Esophagus muscularis mucosa (tissue), 4 donors: Measurements from ENCODE around the gene PRELID3B. TPM values are rescaled to one million over a fixed set of nuclear protein-coding genes. Genes with fewer than 3 reads are reported as not detected.

ENCODE experiments used
- DNase-seq: peaks from one replicate; pipeline ENCODE4 v3.0.0-alpha.2; 2017; ENCODE audit errors: extremely low spot score
- H3K27ac ChIP-seq, 4 donors: fragments of 200-600 bp; sonication (generic); replicated peaks in 1 of 4; 1 replicate in 3 of 4; 2 replicates in 1 of 4; pipeline ENCODE4 v1.5.1; 2016 to 2019; ENCODE audit warnings: mild to moderate bottlenecking in 1 of 4
- H3K27me3 ChIP-seq, 4 donors: fragments of 200-600 bp; sonication (generic); one replicate each; pipeline versions ENCODE4 v1.5.1 to v1.6.0; 2016 to 2019
- H3K36me3 ChIP-seq, 4 donors: fragments of 200-600 bp; sonication (generic); one replicate each; pipeline ENCODE4 v1.5.1; 2016 to 2019
- H3K4me1 ChIP-seq, 4 donors: fragments of 200-600 bp; sonication (generic); one replicate each; pipeline ENCODE4 v1.5.1; 2016 to 2019
- H3K4me3 ChIP-seq, 4 donors: fragments of 200-600 bp; sonication (generic); 1 replicate in 2 of 4; 2 replicates in 2 of 4; pipeline ENCODE4 v1.5.1; 2016 to 2019; ENCODE audit warnings: mild to moderate bottlenecking in 4 of 4, moderate library complexity in 1 of 4
- H3K9me3 ChIP-seq, 4 donors: fragments of 200-600 bp; sonication (generic); 1 replicate in 3 of 4; 2 replicates in 1 of 4; pipeline ENCODE4 v1.5.1; 2016 to 2019
- CTCF ChIP-seq, 3 experiments: fragments of 200-600 bp in 2 of 3; fragments of 450-650 bp in 1 of 3; sonication (generic) in 2 of 3; IDR thresholded peaks; one replicate each; pipeline ENCODE4 v1.5.1; 2017 to 2019; ENCODE audit warnings: antibody characterized with exemption in 3 of 3, mild to moderate bottlenecking in 2 of 3, moderate library complexity in 1 of 3
- EP300 ChIP-seq: sonication (generic); formaldehyde crosslinking; IDR thresholded peaks from one replicate; pipeline ENCODE4 v1.6.1; 2017; ENCODE audit warnings: antibody characterized with exemption
- POLR2A ChIP-seq: fragments of 450-650 bp; IDR thresholded peaks from one replicate; pipeline ENCODE4 v1.6.1; 2017; ENCODE audit warnings: antibody characterized with exemption, moderate library complexity, mild to moderate bottlenecking, low read depth
- POLR2AphosphoS5 ChIP-seq, 2 donors: sonication (generic); formaldehyde crosslinking; IDR thresholded peaks; one replicate each; pipeline ENCODE4 v1.6.1; 2017; ENCODE audit warnings: antibody characterized with exemption in 2 of 2
- WGBS: methylation state at CpG from one replicate; pipeline ENCODE4 v1.1.5; 2018; 5-methylcytosine and 5-hydroxymethylcytosine counted together
- intact Hi-C: fragments of 100-400 bp; cut with DNase I; formaldehyde crosslinking; loops from one replicate; pipeline ENCODE4 v1.15.1; 2023
- total RNA-seq, 4 donors: library from RNA; depleted of rRNA; stranded (reverse); fragments of >200 nt; gene quantifications; one replicate each; pipeline versions ENCODE4 v1.1.0 to v1.2.1, GENCODE V29; 2016

PRELID3B gene
- total RNA-seq, 4 donors from 2014 or later, result 32.0 to 48.4 (median 36.6) TPM

- Histone ChIP-seq H3K27ac (no peak overlapping the region), H3K27me3 (peaks cover 0 to 24% (median 0%) of the 10 kb centered on the region in 4 donors), H3K4me1 (peaks cover 0 to 12% (median 6%) of the 10 kb centered on the region in 4 donors), H3K9me3 (no peaks in the 10 kb centered on the region), H3K4me3 (no peak overlapping the region), H3K36me3 (no peaks in the 10 kb centered on the region)
- no peak for TF ChIP-seq POLR2A
- TF ChIP-seq CTCF (IDR thresholded peaks at IDR 0.05), result no peak
- TF ChIP-seq POLR2AphosphoS5 (IDR thresholded peaks at IDR 0.05), result no peak
- no peak for TF ChIP-seq EP300
- DNase-seq, result no peak
- intact Hi-C loops, result no loop called here
- 87% methylated on average over 1 of the region's 1 CpG for WGBS
Observed at GRCh38 chr20:59082981-59083380, 40.4 kb upstream of the PRELID3B start.

- no peak for DNase-seq
- H3K9me3 ChIP-seq, result no peaks in the 10 kb centered on the region
- H3K4me3 ChIP-seq, result no peak overlapping the region
- intact Hi-C loops, result no loop called here
- no peaks in the 10 kb centered on the region for H3K36me3 ChIP-seq
- H3K4me1 ChIP-seq, result peaks cover 0 to 12% (median 6%) of the 10 kb centered on the region in 4 donors
- 44% methylated on average over 3 of the region's 3 CpGs for WGBS
- H3K27me3 ChIP-seq, result peaks cover 0 to 25% (median 0%) of the 10 kb centered on the region in 4 donors
- TF ChIP-seq CTCF (IDR thresholded peaks at IDR 0.05), result peak in 2 of 3 experiments; percentile 21 to 34
- no peak for TF ChIP-seq POLR2AphosphoS5 (IDR thresholded peaks at IDR 0.05)
- no peak overlapping the region for H3K27ac ChIP-seq
Observed at GRCh38 chr20:59082077-59082740, 39.6 kb upstream of the PRELID3B start.

- intact Hi-C loops, result no loop called here
Observed at GRCh38 chr20:59081036-59081435, 38.5 kb upstream of the PRELID3B start.

GRCh38 chr20:59078231-59078630, 35.6 kb upstream of the PRELID3B start:
- Histone ChIP-seq H3K27me3 (peaks cover 0 to 41% (median 0%) of the 10 kb centered on the region in 4 donors), H3K9me3 (no peaks in the 10 kb centered on the region), H3K4me3 (no peak overlapping the region), H3K36me3 (no peaks in the 10 kb centered on the region), H3K27ac (no peak overlapping the region), H3K4me1 (no peaks in the 10 kb centered on the region)
- intact Hi-C loops, result no loop called here
- TF ChIP-seq POLR2A, result no peak
- no peak for DNase-seq
- 83% methylated on average over 5 of the region's 5 CpGs for WGBS

More at GRCh38 chr20:59081036-59081435, 38.5 kb upstream of the PRELID3B start:
- peaks cover 0 to 31% (median 0%) of the 10 kb centered on the region in 4 donors for H3K27me3 ChIP-seq
- peaks cover 0 to 12% (median 6%) of the 10 kb centered on the region in 4 donors for H3K4me1 ChIP-seq
- no peak overlapping the region for H3K4me3 ChIP-seq
- H3K36me3 ChIP-seq, result no peaks in the 10 kb centered on the region
- TF ChIP-seq POLR2AphosphoS5 (IDR thresholded peaks at IDR 0.05), result no peak
- TF ChIP-seq CTCF (IDR thresholded peaks at IDR 0.05), result no peak
- no peak for TF ChIP-seq EP300
- no peaks in the 10 kb centered on the region for H3K9me3 ChIP-seq
- WGBS, result 43% methylated on average over 3 of the region's 3 CpGs
- H3K27ac ChIP-seq, result no peak overlapping the region
- no peak for DNase-seq

- no peak for DNase-seq
- Histone ChIP-seq H3K36me3 (no peaks in the 10 kb centered on the region), H3K9me3 (no peaks in the 10 kb centered on the region), H3K27me3 (peaks cover 0 to 42% (median 0%) of the 10 kb centered on the region in 4 donors), H3K4me3 (no peak overlapping the region), H3K27ac (no peak overlapping the region), H3K4me1 (no peaks in the 10 kb centered on the region)
- 58% methylated on average over 1 of the region's 1 CpG for whole genome bisulfite sequencing
- no peak for TF ChIP-seq CTCF (IDR thresholded peaks at IDR 0.05)
- TF ChIP-seq POLR2AphosphoS5 (IDR thresholded peaks at IDR 0.05), result no peak
- no peak for TF ChIP-seq EP300
- TF ChIP-seq POLR2A, result no peak
- intact Hi-C loops, result no loop called here
Observed at GRCh38 chr20:59077705-59078104, 35.1 kb upstream of the PRELID3B start.
